COR-L47 (cell line): ENCODE measurements around the gene INPP1.

ENCODE experiments used
- DNase-seq: peaks from one replicate; lab custom pipeline; 2025; lab: John Stamatoyannopoulos, UW

INPP1 gene

DNA sequence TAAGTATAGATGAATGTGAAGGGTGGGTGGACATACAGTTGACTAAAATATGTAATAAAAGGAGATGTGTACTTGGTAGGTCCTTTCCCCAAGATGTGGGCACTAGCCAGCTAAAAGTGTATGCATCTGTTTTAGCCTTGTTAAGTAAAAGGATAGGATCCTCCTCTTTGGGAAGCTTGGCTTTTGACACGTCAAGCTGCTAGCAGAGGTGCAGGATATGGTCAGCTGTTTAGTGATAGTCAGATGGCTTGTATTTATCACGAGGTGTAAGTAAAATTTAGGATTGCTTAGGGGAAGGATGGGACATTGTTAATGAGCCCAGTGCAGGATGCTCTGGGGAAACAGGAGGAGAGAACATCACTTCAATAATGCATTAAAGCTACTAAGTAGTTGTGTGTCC, 66.2 kb downstream of the INPP1 start:
- DNase-seq = peak; percentile 26

DNA sequence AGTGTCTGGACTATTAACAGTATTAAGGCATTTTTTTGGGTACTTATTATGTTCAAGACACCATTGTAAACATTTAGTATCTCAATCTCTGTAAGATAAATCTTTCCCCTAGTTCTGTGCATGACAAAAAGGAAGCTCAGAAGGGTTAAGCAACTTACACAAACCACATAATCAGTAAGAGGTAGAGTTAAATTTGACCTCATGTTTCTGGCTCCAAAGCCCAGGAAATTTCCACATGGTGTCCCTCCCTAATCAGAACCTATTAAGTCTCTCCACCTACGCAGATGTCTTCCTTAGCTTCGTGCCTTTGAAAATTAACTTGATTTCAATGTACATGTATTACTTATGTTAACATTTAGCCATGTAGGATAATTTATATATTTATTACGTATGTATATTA, 66.8 kb downstream of the INPP1 start:
- no peak for DNase-seq

- no peak for DNase-seq
Measured at GRCh38 chr2:190412966-190413365, 69.6 kb downstream of the INPP1 start.

GRCh38 chr2:190413421-190413820, 70.0 kb downstream of the INPP1 start:
- no peak for DNase-seq

DNA sequence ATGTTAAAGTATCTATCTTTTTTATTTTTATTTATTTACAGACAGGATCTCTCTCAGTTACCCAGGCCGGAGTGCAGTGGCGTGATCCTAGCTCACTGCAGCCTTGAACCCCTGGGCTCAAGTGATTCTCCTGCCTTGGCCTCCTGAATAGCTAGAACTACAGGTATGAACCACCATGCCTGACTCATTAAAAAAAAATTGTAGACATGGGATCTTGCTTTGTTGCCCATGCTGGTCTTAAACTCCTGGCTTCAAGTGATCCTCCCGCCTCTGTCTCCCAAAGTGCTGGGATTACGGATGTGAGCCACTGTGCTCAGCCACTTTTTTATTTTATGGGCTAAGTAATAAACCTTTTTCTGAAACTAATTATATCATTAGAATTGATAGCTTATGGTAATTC, 71.9 kb downstream of the INPP1 start:
- DNase-seq = no peak

DNA sequence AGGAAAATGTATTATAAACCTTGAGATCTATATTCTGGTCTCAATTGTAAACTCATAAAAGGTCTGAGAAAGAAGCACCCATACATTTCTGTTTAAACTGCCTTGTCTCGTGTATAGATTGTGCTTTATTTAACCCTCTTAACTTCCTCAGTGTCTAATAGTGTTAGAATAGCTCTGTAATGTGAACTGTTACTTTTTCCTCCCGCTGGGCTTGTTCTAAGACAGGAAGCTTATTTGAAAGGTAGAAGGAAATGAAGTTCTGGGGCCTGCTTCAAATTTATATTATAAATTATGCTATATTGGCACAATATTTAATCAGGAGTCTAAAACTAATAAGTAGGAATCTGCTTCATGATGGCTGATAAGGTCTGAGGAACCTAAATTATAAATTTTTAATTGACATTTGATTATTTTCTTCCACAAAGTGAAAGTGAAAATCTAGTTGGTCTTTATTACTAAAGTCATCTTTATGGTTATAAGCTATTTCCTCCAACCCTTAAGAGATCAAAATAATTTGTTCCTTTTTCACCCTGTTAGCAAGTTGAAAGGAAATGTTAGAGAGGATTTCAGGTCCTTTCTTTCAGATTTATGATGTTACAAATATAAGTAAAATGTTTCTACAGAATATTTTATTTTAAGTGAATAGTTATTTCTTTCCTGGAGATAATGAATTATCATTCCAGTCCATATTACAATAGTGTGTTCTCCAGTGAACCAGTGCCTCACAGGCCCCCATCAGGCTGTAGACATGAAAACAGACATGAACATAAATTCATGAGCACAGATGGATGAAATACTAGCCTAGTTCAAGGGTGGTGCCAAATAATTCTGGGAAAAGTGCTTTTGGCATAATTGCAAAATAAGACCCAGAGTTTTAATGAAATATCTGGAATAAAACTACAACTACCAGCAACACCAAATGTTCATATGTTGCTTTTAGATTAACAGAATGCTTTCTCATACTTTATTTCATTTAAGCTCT, 72.7 kb downstream of the INPP1 start:
- no peak for DNase-seq

- DNase-seq = no peak
Measured at GRCh38 chr2:190417045-190417842, 73.9 kb downstream of the INPP1 start.

- DNase-seq = no peak
Measured at GRCh38 chr2:190418727-190419126, 75.3 kb downstream of the INPP1 start.

DNA sequence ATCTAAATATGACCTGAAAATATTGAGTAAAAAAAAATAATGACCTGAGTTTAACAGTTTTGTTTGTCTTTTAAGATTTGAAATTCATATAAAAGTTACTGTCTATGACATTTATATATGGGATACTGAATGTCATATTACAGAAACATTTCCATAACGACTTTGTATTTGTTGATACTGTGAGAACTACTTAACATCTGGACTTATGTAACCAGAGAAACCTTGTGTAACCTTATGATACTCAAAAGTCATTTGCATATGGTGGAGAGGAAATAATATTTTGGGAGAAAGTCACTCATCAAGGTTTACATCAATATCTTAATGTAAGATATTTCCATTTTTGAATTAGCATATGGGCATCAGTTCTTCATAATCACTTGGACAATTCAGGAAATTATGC, 77.4 kb downstream of the INPP1 start:
- DNase-seq = no peak
